Right lobe of liver (tissue), 6 donors: ENCODE data around the gene ARSB. TPM values are rescaled to one million over a fixed set of nuclear protein-coding genes. Genes with fewer than 3 reads are reported as not detected.

Experiments
- ATAC-seq, 4 donors: fragments of 200-7000 bp; cut with Tn5 transposase; one replicate each; pipeline ENCODE4 v1.9.1; 2020; ENCODE audit warnings: mild to moderate bottlenecking in 4 of 4, moderate library complexity in 4 of 4
- DNase-seq, 3 donors: peaks; one replicate each; pipeline ENCODE4 v3.0.0-alpha.2; 2020
- H3K27ac ChIP-seq, 3 donors: fragments of 200-600 bp; one replicate each; pipeline ENCODE4 v1.8.0; 2022
- H3K27me3 ChIP-seq, 2 donors: fragments of 200-600 bp; one replicate each; pipeline ENCODE4 v1.8.0; 2022
- H3K36me3 ChIP-seq, 4 donors: fragments of 200-600 bp; sonication (generic) in 1 of 4; one replicate each; pipeline versions ENCODE4 v1.5.1 to v1.8.0; 2017 to 2022; ENCODE audit warnings: control low read depth in 1 of 4
- H3K4me1 ChIP-seq, 4 donors: fragments of 200-600 bp; sonication (generic) in 1 of 4; one replicate each; pipeline versions ENCODE4 v1.5.1 to v1.8.0; 2017 to 2022; ENCODE audit warnings: control low read depth in 1 of 4
- H3K4me3 ChIP-seq, 3 donors: fragments of 200-600 bp; one replicate each; pipeline ENCODE4 v1.8.0; 2022
- H3K9me3 ChIP-seq, 4 donors: fragments of 200-600 bp; sonication (generic) in 1 of 4; one replicate each; pipeline versions ENCODE4 v1.5.1 to v1.8.0; 2017 to 2022; ENCODE audit warnings: control low read depth in 1 of 4
- POLR2A ChIP-seq: fragments of 450-650 bp; IDR thresholded peaks from one replicate; pipeline ENCODE4 v1.6.1; 2017; ENCODE audit warnings: antibody characterized with exemption, mild to moderate bottlenecking
- WGBS: methylation state at CpG from one replicate; pipeline ENCODE4 v1.1.6; 2018; ENCODE audit warnings: low coverage, low lambda C conversion rate; ENCODE audit not compliant: insufficient coverage; ENCODE audit errors: missing lambda C conversion rate; 5-methylcytosine and 5-hydroxymethylcytosine counted together
- intact Hi-C, 2 donors: fragments of 100-400 bp; cut with DNase I; formaldehyde crosslinking; loops; one replicate each; pipeline versions ENCODE4 v1.11.2 to v1.14.1; 2022
- total RNA-seq, 6 experiments: library from RNA; depleted of rRNA in 2 of 6; stranded (reverse); fragments of >200 nt in 2 of 6; fragmentation: NEBNext Ultra II Directional in 3 of 6; extraction: Animal tissue kit (Norgen Biotek cat#: 25700) in 3 of 6; gene quantifications; one replicate each; pipeline versions ENCODE4 v1.1.0 to v1.2.4, GENCODE V29; 2016 to 2023
- TF ChIP-seq, protein P1 (sequence below), 4 donors: fragments of 200-600 bp in 3 of 4; fragments of 450-650 bp in 1 of 4; IDR thresholded peaks; one replicate each; pipeline versions ENCODE4 v1.5.1 to v1.8.0; 2016 to 2022; ENCODE audit warnings: antibody characterized with exemption in 4 of 4, mild to moderate bottlenecking in 2 of 4
- donor health status: DM: no; HTN: yes; CAD: no.
- donor health status: DM: no; HTN: no; CAD: no.
- donor health status: DM: no; HTN: no; CAD: no.
- donor health status: DM: no; HTN: yes; CAD: no.
- donor health status: DM: no; HTN: yes; CAD: no.

The ARSB gene
- total RNA-seq, 6 experiments from 2014 or later, result 5.0 to 11.7 (median 8.7) TPM

DNA sequence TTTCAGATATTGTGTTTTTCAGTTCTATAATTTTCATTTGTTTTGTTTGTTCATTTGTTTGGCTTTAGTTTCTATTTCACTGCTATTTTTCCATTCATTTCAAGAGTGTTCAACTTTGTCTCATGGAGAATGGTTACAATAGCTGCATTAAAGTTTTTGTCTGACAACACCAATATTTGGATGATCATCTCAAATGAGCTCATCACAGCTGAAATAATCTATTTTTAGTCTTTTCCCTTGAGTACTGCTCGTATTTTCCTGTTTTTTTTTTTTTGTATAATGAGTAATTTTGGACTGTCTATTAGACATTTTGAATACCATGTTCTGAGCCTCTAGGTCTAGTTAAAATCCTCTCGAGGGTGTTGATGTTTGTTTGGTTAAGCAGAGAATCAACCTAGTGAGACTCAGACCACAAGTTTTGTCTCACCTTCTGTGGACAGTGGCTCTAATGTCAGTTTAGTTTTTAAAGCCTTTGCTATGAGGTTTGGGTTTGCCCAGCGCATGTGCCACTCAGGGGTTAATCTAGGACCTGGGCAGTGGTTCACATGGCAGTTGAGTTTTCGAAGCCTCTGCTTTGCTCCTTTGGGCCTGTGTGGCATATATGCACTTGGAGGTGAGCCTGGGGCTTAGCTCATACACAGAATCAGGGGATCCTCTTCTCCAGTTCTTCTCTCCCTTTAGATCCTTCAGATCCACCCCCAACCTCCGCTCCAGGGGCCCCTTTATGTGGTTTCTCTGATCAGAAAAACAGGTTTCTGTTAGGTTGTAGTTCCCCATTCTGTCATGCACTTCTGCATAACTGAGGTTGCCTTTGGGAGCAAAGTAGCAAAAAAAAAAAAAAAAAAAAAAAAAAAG, 79.8 kb downstream of the ARSB start:
- no peak overlapping the region for H3K27ac ChIP-seq
- H3K9me3 ChIP-seq, result no peaks in the 10 kb centered on the region
- H3K27me3 ChIP-seq, result no peaks in the 10 kb centered on the region
- no peaks in the 10 kb centered on the region for H3K36me3 ChIP-seq
- TF ChIP-seq, protein P1, sequence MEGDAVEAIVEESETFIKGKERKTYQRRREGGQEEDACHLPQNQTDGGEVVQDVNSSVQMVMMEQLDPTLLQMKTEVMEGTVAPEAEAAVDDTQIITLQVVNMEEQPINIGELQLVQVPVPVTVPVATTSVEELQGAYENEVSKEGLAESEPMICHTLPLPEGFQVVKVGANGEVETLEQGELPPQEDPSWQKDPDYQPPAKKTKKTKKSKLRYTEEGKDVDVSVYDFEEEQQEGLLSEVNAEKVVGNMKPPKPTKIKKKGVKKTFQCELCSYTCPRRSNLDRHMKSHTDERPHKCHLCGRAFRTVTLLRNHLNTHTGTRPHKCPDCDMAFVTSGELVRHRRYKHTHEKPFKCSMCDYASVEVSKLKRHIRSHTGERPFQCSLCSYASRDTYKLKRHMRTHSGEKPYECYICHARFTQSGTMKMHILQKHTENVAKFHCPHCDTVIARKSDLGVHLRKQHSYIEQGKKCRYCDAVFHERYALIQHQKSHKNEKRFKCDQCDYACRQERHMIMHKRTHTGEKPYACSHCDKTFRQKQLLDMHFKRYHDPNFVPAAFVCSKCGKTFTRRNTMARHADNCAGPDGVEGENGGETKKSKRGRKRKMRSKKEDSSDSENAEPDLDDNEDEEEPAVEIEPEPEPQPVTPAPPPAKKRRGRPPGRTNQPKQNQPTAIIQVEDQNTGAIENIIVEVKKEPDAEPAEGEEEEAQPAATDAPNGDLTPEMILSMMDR (IDR thresholded peaks at IDR 0.05), result no peak
- no peak for TF ChIP-seq POLR2A
- WGBS, result 56% methylated on average over 3 of the region's 5 CpGs
- H3K4me3 ChIP-seq, result no peak overlapping the region
- no peak for ATAC-seq
- no peaks in the 10 kb centered on the region for H3K4me1 ChIP-seq
- intact Hi-C loops, result no loop called here
- DNase-seq, result no peak

DNA sequence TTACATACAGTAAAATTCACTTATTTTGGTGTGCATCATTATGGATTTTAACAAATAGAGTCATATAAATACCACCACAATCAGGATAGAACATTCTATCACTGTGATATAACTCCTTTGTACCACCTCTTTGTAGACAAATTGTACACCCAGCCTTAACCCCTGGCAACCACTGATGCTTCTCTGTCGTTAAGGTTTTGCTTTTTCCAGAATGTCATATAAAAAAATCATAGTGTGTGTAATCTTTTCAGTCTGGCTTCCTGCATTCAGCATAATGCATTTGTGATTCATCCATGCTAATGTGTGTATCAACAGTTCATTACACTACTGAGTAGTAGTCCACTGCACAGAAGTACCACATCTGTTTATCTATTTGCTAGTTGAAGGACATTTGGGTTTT, 81.2 kb downstream of the ARSB start:
- H3K27me3 ChIP-seq, result no peaks in the 10 kb centered on the region
- no peaks in the 10 kb centered on the region for H3K4me1 ChIP-seq
- no peaks in the 10 kb centered on the region for H3K9me3 ChIP-seq
- no peak for ATAC-seq
- no peak for DNase-seq
- no peak for TF ChIP-seq POLR2A
- TF ChIP-seq, protein P1 (IDR thresholded peaks at IDR 0.05), result no peak
- 36% methylated on average over 1 of the region's 1 CpG for WGBS
- H3K27ac ChIP-seq, result no peak overlapping the region
- intact Hi-C loops, result no loop called here
- no peak overlapping the region for H3K4me3 ChIP-seq
- H3K36me3 ChIP-seq, result no peaks in the 10 kb centered on the region

DNA sequence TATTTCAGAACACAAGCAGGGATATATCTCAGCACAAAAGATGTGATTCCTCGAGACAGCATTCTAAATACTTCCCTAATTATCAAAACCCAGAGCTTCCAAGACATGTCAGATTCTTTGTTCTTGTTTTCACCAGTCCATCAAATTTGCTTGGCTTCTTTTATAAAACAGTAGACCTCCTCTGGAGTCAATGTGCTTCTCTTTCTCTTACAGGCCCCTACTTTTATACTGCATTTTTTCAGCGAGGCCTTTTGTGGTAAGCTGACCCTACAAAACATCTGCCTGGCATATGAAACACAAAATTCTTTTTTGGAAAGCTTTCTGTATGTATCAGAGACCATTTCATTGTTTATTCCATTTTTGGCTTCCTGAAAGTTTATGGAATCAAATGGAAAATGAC, 81.8 kb downstream of the ARSB start:
- WGBS, result 70% methylated on average over 2 of the region's 2 CpGs
- TF ChIP-seq, protein P1 (IDR thresholded peaks at IDR 0.05), result no peak
- no peak for TF ChIP-seq POLR2A
- Histone ChIP-seq H3K4me3 (no peak overlapping the region), H3K27me3 (no peaks in the 10 kb centered on the region), H3K27ac (no peak overlapping the region), H3K4me1 (no peaks in the 10 kb centered on the region), H3K9me3 (no peaks in the 10 kb centered on the region), H3K36me3 (no peaks in the 10 kb centered on the region)
- intact Hi-C loops, result no loop called here
- no peak for ATAC-seq
- no peak for DNase-seq

DNA sequence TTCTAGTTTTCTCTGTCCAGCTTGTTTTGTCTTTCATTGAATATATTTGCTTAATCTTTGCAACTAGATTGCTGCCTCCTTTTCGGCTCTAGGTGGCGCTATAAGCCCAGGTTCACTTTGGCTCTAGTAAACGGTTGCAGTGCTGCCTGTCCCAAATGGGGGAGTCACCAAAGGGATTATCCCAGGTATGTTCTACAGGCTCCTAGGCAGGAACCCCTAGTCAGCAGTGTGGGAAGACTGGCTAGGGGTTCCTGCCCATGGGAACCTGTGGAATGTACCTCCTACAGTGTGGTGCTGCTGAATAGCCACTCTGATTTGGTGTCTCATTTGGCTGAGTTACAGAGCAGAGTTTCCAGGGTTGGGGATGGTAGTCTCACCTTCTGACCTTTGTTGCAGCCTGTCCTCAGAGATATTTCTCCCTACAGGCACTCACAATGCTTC, 85.2 kb downstream of the ARSB start:
- 0% methylated on average over 3 of the region's 3 CpGs for WGBS
- ATAC-seq (peak; percentile 65 to 81 (median 75)), DNase-seq (peak in 1 of 3 donors; percentile 57)
- Histone ChIP-seq H3K9me3 (no peaks in the 10 kb centered on the region), H3K27me3 (no peaks in the 10 kb centered on the region), H3K27ac (no peak overlapping the region), H3K4me1 (no peaks in the 10 kb centered on the region), H3K4me3 (no peak overlapping the region), H3K36me3 (no peaks in the 10 kb centered on the region)
- TF ChIP-seq POLR2A, result no peak
- TF ChIP-seq, protein P1 (IDR thresholded peaks at IDR 0.05), result peak; percentile 63 to 80 (median 70)
- intact Hi-C loops, result no loop called here
